Right renal cortex interstitium (tissue), 3 donors: ENCODE results near the gene SPG7. TPM values are rescaled to one million over a fixed set of nuclear protein-coding genes. Genes with fewer than 3 reads are reported as not detected.

ENCODE experiments used
- DNase-seq, 3 donors: peaks; one replicate each; pipeline ENCODE4 v3.0.0-alpha.2; 2013; ENCODE audit warnings: low read depth in 3 of 3, low spot score in 2 of 3
- polyA plus RNA-seq, 3 donors: library from polyadenylated mRNA; unstranded; fragments of 120-200 nt; gene quantifications; one replicate each; pipeline ENCODE4 v1.2.1, GENCODE V29; 2013; ENCODE audit not compliant: insufficient read length in 3 of 3

Gene SPG7
- polyA plus RNA-seq, 3 donors = 84.2 to 86.8 (median 85.9) TPM

DNA sequence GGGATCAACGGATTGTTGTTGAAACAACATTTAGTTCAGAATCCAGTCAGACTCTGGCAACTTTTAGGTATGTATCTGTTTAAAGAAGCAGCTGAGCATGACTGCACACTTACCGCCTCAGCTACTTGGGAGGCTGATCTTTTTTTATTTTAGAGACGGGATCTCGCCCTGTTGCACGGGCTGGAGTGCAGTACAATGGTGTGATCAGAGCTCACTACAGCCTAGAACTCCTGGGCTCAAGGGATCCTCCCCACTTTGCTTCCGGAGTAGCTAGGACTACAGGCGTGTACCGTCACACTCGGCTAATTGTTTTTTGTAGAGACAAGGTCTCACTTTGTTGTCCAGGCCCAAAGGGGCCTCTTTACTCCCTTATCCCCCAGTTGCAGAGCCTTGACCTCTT is 2.3 kb downstream of the SPG7 start:
- no peak for DNase-seq

DNA sequence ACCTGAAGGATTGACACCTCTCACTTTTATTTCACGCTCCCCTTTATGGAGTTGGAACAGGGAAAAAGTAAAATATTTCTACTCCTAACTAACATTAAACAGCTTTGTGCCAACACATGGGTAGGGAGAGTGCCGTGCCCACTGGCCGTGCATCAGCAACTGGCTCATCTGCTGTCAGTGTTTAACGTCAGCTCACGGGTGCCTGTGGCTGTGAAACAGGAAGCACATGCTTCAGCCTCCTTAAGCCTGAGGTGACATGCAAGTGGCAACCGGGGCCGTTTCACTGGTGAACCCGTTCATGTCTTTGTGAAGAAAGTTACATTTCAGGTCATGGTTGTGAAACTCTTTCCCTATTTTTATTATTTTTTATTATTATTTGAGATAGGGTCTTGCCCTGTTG is 3.2 kb downstream of the SPG7 start:
- DNase-seq = no peak

DNA sequence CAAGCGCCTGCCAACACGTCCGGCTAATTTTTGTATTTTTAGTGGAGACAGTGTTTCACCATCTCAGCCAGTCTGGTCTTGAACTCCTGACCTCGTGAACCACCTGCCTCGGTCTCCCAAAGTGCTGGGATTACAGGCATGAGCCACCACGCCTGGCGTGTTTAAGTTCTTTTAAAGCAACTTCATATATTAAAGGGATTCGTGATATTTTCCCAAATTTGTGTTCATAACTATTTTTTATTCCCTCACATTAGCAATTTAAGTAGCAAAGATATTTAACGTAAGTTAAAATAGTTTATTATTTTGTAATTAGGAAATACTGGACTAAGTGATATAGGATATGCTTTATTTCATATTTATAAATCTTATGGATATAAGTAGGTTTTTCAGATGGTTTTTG is 4.2 kb downstream of the SPG7 start:
- no peak for DNase-seq

DNA sequence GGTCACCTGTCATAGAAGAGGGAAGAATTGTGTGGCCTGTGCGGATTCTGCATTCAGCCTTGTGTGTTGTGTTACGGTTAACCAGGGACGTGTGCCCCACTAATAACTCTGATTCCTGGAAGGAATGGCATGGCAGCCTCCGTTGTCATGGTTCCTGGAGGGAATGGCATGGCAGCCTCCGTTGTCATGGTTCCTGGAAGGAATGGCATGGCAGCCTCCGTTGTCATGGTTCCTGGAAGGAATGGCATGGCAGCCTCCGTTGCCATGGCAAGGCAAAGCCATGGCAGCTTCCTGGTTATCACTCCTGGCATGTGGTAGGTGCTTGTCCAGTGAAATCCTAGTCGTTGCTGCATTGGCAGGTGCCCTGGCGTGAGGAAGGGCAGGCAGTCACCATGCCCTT is 8.9 kb downstream of the SPG7 start:
- DNase-seq = no peak

DNA sequence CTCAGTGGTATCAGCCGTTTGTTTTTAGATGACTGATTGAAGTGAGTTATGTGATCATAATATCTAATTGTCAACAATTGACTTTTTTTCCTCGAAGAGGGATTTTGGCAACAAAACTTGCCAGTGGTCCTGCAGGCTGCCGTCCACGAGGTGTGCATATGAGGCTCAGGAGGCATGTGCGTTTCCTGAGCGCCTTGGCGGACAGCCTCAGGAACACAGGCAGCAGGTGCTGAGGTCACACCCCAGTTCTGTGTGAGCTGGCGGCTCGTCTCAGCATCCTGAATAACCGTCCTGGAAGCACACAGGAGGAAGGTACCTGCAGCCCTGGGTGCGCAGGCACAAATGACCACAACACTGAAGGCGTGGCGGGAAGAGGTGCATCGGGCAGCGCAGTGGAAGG is 11.7 kb downstream of the SPG7 start:
- no peak for DNase-seq

DNA sequence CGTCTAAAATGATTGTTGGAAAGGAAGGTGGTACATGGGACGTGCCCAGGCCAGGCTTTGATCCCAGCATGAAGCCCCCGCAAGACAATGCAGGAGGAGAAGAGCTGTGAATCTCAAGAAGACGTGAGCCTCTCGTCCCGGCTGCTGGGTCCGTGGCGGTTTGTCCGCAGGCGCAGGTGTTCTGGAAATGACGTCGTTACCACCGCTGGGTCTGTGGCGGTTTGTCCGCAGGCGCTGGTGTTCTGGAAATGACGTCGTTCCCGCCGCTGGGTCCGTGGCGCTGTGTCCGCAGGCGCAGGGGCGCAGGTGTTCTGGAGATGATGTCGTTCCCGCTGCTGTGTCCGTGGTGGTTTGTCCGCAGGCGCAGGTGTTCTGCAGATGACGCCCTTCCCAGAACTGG is 14.1 kb downstream of the SPG7 start:
- DNase-seq = no peak

DNA sequence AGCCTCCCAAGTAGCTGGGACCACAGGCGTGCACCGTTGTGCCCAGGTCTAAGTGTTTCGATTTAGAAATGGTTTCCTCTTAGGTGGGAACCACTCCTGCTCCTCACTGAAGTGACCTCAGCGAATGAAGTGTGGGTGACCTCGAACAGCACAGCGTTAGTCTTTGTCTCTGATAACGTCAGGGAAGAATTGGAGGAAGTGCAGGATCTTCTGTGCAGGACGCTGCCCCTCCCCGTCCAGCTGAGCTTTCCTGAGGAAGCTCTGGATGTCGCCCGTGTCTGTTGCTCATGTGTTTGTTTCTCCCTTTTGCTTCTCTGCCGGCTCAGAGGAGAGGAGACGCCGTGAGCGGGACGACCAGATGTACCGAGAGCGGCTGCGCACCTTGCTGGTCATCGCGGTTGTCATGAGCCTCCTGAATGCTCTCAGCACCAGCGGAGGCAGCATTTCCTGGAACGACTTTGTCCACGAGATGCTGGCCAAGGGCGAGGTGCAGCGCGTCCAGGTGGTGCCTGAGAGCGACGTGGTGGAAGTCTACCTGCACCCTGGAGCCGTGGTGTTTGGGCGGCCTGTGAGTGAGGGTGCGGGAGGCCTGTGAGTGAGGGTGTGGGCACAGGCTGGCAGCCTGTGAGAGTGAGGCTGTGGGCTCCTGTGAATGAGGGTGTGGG is 15.6 kb downstream of the SPG7 start:
- no peak for DNase-seq

DNA sequence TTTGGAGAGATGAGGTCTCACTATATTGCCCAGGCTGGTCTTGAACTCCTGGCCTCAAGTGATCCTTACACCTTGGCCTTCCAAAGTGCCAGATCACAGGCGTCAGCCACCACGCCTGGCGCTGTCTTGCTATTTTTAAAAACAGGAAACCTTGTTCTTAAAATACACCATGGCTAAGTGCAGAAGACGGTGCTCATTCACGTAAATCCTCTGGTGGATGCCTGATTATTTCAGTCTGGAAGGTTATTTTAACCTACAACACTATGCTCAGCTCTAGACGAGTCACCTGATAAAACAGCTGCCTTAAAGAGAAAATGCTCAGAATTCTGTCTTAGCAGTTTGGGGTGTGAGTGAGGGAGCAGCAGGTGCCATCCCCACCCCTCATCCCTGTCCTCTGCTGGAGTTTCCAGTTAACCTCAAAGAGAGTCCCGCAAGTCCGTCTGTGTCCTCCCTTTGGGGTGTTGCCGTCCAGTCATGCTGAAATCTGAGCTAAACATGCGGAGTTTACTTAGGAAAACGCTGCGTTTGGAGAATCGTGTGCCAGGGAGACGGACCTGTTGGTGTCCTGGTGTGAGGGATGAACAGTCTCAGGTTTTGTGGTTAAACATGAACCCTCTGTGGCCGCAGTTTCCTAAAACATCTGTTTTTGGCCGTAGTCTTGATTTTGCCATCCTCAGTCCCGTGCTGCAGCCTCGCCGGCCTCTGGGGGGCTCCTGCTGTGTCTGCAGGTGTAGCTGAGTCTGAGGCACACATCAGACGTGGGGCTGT is 17.1 kb downstream of the SPG7 start:
- no peak for DNase-seq

DNA sequence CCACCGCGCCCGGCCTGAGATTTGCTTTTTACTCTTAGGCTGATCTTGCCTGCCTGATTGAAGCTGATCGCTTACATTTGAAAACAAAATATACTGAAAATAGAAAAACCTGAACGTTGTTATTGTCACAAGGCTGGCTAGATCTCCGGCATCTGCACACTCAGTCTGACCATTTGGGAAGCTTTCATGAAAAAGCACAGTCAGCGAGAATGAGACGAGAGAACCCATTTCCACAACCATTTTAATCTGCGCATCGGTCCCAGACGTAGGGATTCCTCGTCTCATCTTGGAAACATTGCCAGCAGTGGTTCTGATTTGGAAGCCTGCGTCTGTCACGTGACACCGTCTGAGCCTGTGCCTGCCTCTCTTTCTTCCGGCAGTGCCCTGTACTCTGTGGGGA is 20.9 kb downstream of the SPG7 start:
- no peak for DNase-seq

DNA sequence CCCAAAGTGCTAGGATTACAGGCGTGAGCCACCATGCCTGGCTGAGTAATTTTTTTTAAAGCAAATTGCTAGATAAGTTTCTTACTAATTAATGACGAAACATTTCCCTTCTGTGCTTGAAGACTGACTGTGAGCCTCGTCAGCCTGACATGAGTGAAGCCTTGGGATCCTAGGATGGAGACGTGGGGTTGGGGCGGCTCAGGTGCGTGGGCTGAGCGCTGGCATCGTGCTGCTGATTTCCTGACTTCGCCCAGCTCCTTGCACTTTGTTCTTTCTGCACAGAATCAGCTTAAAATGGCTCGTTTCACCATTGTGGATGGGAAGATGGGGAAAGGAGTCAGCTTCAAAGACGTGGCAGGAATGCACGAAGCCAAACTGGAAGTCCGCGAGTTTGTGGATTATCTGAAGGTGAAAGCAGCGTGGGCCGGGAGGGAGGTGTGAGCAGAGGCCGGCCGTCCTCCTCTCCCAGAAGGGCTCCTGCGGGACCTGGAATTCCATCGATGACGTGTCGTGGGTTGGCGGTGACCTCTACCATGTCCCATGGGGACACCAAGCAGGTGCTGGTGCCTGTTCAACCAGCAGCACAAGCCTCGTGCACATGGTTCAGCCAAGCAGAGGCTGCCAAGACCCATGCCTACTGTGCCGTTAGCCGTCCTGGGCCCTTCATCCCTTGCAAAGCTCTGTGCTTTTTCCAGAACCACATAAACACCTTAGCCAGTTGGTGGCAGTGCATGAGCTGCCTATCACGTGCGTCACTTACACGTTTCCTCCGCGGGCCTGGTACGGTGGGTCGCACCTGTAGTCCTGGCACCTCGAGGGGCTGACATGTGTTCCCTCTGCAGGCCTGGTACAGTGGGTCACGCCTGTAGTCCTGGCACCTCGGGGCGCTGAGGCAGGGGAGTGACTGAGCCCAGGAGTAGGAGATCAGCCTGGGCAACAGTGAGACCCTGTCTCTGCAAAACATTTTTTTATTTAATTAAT is 22.5 kb downstream of the SPG7 start:
- no peak for DNase-seq

DNA sequence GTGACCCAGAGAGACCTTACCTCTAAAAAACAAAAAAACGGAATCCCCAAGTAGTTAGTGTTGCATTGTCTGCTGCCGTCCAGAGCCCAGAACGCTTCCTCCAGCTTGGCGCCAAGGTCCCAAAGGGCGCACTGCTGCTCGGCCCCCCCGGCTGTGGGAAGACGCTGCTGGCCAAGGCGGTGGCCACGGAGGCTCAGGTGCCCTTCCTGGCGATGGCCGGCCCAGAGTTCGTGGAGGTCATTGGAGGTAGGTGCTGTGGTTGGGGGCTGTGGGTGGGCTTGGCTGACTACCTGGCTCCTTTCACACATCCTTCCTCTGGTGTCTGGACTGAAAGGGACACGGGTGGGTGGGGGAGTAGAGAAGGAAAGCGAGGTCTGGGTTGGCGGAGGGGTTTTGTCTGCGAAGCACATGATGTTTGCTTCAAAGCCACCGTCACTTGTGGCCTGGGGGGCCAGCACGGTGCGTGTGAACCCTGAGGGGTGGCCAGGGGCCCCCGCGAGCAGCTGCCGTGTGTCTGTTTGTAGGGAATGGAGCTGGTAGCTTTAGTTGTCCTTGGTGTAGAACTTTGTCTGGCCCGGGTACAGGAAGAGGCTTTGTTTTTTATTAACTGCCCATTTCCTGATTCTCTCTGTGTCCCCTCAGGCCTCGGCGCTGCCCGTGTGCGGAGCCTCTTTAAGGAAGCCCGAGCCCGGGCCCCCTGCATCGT is 23.8 kb downstream of the SPG7 start:
- no peak for DNase-seq

DNA sequence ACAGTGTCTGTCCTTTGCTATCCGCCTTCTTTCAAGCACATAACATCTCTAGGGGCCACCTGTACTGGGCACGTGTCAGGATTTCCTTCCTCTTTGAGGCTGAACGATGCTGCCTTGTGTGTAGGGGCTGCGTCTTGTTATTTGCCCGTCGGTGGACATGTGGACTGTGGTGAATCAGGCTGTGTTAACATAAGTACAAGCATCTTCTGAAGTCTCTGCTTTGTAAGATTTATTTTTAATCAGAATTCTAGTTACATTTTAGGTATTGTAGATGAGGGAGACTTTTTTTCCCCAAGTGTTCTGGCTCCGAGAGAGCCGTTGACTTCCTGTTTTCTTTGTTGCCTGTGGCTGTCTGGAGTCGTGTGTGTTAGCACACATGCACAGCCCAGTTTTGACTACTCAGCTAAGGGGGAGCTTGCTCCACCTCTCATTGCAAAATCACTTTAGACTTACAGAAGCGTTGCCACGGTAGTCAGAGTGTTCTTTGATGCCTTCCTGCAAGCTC is 26.1 kb downstream of the SPG7 start:
- DNase-seq = no peak

DNA sequence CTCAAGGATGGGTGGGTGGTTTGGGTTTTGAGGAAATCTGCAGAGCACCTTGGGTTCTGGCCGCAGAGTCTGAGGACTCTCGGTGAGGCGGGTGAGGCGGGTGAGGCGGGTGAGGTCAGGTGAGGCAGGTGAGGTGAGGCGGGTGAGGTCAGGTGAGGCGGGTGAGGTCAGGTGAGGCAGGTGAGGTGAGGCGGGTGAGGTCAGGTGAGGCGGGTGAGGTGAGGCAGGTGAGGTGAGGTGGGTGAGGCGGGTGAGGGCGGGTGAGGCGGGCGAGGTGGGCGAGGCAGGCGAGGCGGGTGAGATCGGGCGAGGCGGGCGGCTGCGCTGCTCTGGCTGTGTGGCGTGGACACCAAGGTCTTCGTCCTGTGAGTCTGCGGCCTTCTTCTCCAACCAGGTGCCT is 28.2 kb downstream of the SPG7 start:
- no peak for DNase-seq

DNA sequence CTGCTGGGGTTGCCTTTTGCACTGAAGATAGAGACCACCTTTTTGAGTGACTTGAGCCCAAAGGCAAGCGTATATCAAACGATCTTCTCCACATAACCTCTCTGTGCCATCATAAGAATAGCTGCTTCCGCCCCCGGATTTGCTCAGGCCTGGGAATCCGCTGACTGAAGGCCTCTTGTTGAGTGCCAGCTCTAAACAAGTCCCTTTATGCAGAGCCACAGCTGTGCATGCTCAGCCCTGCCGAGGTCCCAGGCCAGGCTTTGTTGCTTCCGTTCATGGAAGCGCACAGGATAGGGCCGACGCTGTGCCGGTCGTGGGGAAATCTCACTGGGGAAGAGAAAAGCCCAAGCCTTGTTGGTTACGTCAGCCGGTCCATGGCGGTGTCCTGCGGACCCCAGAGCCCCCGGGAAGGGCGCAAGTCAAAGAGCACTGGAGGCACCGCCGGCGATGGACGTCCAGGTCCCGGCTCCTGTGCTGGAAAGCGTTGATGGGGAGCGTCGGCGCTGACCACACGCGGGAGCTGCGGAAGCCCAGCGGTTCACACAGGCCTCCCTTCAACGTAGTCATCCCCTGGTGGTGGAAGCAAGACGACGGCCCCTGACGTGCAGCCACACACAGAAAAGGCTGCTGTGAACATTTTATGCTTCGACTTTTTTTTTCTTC is 28.8 kb downstream of the SPG7 start:
- no peak for DNase-seq

DNA sequence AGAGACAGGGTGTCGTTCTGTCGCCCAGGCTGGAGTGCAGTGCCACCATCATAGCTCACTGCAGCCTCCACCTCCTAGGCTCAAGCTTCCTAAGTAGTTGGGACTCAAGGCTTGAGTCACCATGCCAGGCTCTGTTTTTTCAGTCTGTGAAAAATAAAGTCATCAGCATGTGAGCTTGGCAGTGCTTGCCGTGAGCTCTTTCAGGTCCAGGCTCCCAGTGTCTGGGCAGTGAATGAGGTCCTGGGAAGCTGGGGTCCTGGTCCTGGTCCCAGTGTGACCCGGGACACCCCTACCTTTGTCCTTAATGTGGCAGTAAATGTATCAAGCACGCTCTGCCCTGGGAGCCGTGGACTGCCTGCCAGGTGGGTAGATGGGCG is 29.3 kb downstream of the SPG7 start:
- DNase-seq = no peak

DNA sequence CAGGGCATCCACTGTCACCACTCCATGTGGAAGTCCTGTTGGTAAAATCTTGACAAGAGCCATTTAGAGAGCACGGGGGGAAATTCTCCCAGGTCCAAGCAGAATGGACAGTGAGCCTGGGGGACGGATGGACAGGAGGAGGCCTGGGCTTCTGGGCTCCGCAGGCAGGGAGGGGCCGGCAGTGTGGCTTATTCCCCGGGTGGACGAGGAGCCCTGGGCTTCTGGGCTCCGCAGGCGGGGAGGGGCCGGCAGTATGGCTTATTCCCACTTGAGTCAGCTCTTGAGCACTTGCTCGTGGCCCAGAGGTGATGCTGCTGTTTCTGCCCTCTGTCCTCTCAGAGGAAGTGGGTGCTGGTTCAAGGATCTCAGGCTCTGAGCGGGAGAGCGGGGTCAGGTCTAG is 30.1 kb downstream of the SPG7 start:
- DNase-seq = no peak

DNA sequence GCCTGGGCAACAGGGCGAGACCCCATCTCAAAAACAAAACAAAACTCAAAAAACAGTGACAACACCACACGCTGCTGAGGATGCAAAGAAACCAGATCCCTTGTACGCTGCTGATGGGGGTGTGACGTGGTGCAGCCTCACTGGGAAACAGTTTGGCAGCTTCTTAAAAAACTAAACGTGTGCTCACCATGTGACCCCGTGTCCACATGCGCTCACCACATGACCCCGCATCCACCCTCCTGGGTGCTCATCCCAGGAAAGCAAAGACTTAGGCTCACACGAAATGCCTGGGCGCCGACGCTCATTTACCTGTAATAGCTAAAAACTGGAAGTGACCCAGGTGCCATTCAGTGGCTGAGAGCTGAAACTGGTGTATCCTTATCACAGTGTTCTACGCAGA is 32.4 kb downstream of the SPG7 start:
- no peak for DNase-seq

DNA sequence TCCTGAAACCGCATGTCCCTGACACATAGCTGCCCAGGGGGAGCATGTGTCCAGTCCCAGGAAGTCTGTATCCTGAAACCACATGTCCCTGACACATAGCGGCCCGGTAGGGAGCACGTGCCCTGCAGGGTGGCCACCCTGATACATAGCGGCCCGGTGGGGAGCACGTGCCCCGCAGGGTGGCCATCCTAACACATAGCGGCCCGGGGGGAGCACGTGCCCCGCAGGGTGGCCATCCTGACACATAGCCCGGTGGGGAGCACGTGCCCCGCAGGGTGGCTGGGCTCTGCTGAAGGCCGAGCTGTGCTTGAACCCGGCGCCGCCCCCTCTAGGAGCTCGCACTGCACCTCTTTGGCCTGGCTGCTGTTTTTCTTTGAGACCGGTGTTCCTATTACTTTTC is 33.6 kb downstream of the SPG7 start:
- DNase-seq = no peak

DNA sequence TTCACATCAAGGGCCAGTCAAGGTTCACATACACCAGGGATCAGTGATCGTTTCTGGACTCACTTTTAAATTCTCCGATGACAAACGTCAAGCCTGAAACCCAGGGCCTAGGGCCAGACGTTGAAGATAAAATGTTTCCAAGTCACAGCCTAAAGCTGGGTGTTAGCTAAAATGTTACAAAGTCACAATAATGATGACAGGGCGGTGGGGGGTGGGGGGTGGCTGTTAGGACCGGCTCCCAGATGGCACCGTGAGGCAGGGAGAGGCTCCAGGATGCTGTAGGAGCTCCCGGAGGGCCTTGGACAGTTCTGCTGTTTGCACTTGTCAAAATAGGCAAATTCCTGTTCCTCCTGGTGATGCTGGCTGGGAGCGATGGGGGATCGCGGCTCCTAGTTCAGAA is 35.9 kb downstream of the SPG7 start:
- DNase-seq = no peak

DNA sequence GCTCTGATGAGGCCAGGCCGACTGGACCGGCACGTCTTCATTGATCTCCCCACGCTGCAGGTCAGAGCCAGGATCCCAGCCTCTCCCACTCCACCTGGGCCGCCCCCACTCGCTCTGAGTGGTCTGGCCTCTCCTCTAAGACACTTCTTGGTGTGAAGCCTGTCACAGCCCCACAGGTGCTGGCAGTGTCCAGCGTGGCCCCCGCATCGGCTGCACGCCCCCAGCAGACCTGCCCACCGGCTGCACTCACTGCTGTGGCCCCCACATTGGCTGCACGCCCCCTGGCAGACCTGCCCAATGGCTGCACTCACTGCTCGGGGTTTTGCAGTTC is 36.5 kb downstream of the SPG7 start:
- no peak for DNase-seq
